ENCODE data around the gene CCL3.
"Not testable (repeated sequence)": the region's sequence is repeated elsewhere in the genome, so short reads cannot be mapped to it uniquely, and the experiment has no call there.

The CCL3 gene

GRCh38 chr17:36106493-36106835, 16.5 kb upstream of the CCL3 start:
- FAIRE-seq (no peak), DNase-seq (ENCODE audit: insufficient read length, low spot score) (no peak)
- TF ChIP-seq POLR2A (IDR thresholded peaks at IDR 0.05; ENCODE audit: low read depth, low read length): no peak

DNA sequence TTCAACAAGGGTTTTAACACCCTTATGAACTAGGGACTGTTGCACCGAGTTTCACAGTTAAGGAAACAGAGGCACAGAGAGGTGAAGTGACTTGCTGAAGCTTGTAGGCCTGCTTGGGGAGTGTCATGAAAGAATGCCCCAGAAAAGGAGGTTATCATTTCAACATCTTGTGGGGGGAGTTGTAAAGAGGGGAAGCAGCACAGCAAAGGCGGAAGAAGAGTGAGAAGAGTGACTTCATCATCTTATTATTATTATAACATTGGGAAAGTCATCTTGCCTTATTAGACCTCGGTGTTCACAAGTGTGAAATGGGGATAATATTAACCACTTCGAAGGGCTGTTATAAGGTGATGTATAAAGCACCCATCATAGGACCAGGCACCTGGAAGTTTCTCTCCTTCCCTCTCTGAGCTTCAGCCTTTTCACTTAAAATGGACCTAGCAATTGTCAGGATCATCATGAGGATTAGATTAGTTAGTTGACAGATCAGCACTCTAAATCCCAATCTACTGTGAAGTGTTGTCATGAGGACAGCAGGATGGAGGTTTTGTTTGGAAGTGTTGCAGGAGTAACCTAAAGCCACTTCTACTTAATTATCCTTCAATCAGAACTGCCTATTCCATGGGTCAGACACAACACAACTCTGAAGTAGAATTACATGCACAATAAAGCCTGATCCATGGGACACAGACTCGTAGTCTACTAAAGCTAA, 16.0 kb upstream of the CCL3 start:
- TF ChIP-seq POLR2A (IDR thresholded peaks at IDR 0.05; ENCODE audit: low read depth, low read length): no peak
- no peak for DNase-seq (ENCODE audit: insufficient read length, low spot score)
- no peak for FAIRE-seq

DNA sequence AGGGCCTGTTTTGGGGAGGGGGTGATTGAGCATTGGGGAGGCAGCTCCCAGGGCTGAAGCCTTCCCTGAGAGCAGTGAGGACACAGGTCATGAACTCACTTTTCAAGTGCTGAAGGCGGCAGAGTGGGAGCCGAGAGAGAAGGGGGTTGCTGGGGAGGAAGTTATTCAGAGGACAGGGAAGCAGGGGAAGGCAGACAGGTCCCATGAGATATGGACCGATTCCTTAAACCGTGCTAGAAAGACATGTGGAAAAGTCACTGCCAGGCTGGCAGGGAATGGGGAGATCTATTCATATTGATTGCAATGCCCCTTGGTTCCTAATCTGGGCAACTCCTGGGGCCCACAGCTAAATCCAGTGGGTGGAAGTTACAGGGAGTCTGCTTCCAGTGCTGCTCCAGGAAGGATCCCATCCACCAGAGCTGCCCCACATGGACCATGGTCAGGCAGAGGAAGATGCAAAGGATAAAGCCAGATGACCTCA, 14.8 kb upstream of the CCL3 start:
- DNase-seq (ENCODE audit: insufficient read length, low spot score): no peak
- TF ChIP-seq POLR2A (IDR thresholded peaks at IDR 0.05; ENCODE audit: low read depth, low read length): no peak
- no peak for FAIRE-seq

DNA sequence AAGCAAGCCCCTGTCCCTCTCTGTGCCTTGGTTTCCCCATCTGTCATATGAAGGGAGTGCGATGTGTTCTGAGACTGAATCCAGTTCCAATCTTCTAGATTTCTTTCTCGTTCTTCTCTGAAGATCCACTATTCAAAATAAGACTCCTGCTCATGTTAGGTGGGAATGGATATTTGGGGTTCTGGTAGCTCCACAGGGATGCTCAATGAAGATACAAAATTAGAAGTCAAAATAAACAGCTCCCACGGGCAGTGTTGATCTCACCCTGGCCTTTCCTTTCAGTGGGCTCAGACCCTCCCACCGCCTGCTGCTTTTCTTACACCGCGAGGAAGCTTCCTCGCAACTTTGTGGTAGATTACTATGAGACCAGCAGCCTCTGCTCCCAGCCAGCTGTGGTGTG, 14.3 kb upstream of the CCL3 start:
- not testable (repeated sequence) for FAIRE-seq; DNase-seq (ENCODE audit: insufficient read length, low spot score)

GRCh38 chr17:36103401-36103975, 13.5 kb upstream of the CCL3 start, which contains the start of gene CCL4:
CCL4 (plus strand) TSS chr17:36103827; CDS start chr17:36103906, 79 bp downstream.
- not testable (repeated sequence) for DNase-seq (ENCODE audit: insufficient read length, low spot score); FAIRE-seq

GRCh38 chr17:36099004-36099403, 9.1 kb upstream of the CCL3 start:
- not testable (repeated sequence) for DNase-seq (ENCODE audit: insufficient read length, low spot score); FAIRE-seq

DNA sequence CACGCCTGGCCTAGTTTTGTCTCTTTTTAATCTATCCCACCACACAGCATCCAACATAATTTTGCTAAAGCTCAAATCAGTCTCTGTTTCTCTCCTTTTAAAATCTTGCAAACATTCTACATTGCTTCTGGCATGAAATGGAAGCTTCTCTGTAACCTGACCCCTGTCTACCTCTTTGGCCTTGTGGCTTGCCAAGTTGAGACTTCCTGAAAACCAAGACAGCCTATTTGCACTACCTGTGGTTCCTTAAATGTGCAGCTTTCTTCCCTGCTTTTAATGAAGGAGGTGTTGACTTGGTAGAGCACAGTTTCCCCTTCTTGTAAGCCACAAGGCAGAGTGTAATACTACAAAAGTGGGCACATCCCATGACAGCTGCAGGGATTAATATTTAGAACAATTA, 6.0 kb upstream of the CCL3 start:
- TF ChIP-seq POLR2A (IDR thresholded peaks at IDR 0.05; ENCODE audit: low read depth, low read length): no peak
- FAIRE-seq (no peak), DNase-seq (ENCODE audit: insufficient read length, low spot score) (no peak)

- DNase-seq (ENCODE audit: insufficient read length, low spot score): no peak
- no peak for TF ChIP-seq POLR2A (IDR thresholded peaks at IDR 0.05; ENCODE audit: low read depth, low read length)
- no peak for FAIRE-seq
Measured at GRCh38 chr17:36094746-36095145, 4.8 kb upstream of the CCL3 start.

DNA sequence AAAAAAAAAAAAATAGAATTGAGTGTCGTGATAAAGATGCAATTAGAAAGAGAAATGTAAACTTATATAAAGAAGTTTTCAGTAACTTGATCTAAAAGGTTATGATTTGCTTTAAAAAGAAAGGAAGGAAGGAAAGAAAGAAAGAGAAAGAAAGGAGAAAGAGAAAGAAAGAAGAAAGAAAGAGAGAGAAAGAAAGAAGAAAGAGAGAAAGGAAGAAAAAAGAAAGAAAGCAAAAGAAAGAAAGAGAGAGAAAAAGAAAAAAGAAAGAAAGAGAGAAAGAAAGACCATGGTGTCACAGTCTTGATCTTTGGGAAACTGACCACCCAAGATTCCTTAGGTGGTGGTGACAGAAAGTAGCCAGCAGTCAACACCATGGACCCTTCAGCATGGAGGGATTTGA, 4.3 kb upstream of the CCL3 start:
- FAIRE-seq: no peak
- no peak for DNase-seq (ENCODE audit: insufficient read length, low spot score)
- TF ChIP-seq POLR2A (IDR thresholded peaks at IDR 0.05; ENCODE audit: low read depth, low read length): no peak

GRCh38 chr17:36092715-36093114, 2.8 kb upstream of the CCL3 start:
- not testable (repeated sequence) for DNase-seq (ENCODE audit: insufficient read length, low spot score); FAIRE-seq

DNA sequence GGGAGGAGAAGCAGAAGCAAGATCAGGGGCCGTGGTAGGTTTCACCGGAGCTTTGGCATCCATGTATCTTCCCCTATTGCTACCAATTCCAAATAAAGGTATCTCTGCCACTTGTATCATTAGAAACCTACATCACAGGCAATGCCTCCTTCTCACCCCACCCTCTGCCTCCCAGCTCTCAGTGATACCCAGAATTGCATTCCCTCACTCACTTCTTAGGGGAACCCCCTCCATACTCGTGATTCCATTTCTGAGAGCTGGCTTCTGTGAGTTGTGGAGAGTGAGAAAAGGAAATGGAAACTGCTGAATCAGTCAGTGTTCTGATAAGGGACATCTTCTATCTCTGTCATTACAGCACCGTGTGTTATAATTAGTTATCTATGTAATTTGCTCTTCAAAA, 2.3 kb upstream of the CCL3 start:
- DNase-seq (ENCODE audit: insufficient read length, low spot score): no peak
- no peak for TF ChIP-seq POLR2A (IDR thresholded peaks at IDR 0.05; ENCODE audit: low read depth, low read length)
- no peak for FAIRE-seq

DNA sequence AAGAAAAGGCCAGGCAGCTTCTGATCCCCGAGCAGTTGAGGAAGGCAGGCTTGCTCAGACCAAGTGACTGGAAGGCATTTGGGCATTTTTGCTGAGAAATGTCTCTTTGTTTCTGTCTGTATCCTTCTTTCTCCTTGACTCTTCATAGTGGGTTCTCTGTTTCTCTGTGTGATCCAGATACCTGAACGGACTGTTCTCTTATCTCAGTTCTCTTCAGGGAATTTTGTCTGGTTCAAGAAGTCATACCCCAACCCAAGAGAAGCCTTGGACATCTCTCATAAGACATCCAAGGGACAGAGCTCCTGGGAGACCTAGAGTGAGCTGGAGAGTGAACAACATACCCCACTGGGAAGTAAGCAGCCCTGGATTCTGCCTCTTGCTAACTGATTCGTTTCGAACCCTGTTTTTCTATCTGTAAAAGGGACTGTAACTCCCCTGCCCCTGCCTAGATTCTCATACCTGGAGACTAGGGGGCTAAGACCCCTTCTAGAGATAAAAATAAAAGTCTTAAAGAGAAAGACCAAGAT, 541 bp downstream of the CCL3 start:
- TF ChIP-seq POLR2A (IDR thresholded peaks at IDR 0.05; ENCODE audit: low read depth, low read length): no peak
- DNase-seq (ENCODE audit: insufficient read length, low spot score) (no peak), FAIRE-seq (no peak)

GRCh38 chr17:36088670-36089338, 1.1 kb downstream of the CCL3 start:
- no peak for TF ChIP-seq POLR2A (IDR thresholded peaks at IDR 0.05; ENCODE audit: low read depth, low read length)
- FAIRE-seq: no peak

GRCh38 chr17:36087897-36088572, 1.9 kb downstream of the CCL3 start:
- not testable (repeated sequence) for DNase-seq (ENCODE audit: insufficient read length, low spot score); FAIRE-seq

More at GRCh38 chr17:36088670-36089338, 1.1 kb downstream of the CCL3 start:
- no peak for DNase-seq (ENCODE audit: insufficient read length, low spot score)

- not testable (repeated sequence) for DNase-seq (ENCODE audit: insufficient read length, low spot score); FAIRE-seq
Measured at GRCh38 chr17:36087471-36087870, 2.5 kb downstream of the CCL3 start.

Measured in H54 (cell line).